NCI-H748 treated with DMSO at 0.1 percent for 48 hours (cell line): ENCODE data around the gene PPP4C.
"Not testable (repeated sequence)": the region's sequence is repeated elsewhere in the genome, so short reads cannot be mapped to it uniquely, and the experiment has no call there.

Source experiments
- DNase-seq: peaks from one replicate; lab custom pipeline; 2025; lab: John Stamatoyannopoulos, UW

PPP4C gene

DNA sequence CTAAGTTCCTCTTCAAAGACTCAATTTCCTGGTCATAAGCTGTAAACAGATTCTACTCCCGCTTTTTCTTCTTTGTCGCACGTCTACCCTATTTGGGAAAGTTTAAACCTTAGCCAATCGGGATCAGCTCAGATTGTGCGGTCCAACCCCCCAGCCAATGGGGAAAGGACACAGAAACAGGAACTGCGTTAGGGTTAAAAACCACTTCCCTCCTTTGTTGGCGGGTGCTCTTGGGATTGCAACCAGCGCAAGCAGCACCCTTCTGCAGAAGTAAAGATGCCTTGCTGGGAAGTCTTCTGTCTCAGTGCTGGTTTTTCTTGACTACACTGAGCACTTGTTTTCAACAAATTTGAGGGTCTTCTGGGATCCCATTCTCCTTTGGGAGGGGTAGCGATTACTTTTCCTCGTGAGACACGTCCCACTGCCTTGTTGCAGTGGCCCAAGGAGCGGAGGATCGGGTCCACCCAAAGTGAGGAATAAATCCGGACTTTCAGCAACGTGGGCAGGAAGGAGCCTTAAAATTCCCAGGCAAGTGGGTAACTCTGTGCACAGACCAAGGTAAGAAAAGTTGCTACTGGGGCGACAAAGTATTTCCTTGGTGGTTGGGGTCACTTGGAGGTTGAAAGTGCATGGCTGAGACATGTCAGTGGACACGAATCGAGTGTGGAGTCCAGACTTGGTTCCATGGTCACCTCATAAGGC is 21.2 kb downstream of the PPP4C start:
- no peak for DNase-seq

GRCh38 chr16:30104090-30104489 is 28.3 kb downstream of the PPP4C start:
- no peak for DNase-seq

DNA sequence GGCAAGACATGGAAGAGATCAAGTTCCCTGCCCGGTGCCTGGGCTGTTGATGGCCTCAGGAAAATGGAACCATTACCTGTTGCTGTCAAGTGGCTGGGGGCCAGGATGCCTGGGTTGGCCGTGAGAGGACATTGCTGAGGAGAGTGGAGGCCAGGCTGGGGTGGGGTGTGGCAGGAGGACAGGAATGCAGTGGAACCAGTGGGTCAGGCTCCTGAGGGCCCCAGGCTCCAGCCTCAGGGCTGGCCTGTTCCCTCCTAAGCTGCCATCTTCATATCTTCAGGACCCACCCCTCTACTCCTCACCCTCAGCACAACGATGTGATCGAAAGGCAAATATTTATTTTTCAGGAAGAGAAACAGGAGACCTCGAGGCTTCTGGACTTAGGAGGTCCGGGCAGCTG is 28.7 kb downstream of the PPP4C start:
- DNase-seq = no peak

GRCh38 chr16:30108059-30108850 is 32.5 kb downstream of the PPP4C start:
- DNase-seq = no peak

- no peak for DNase-seq
Measured at GRCh38 chr16:30110661-30111060, 34.9 kb downstream of the PPP4C start.

- no peak for DNase-seq
Measured at GRCh38 chr16:30112197-30113030, 36.6 kb downstream of the PPP4C start.

- no peak for DNase-seq
Measured at GRCh38 chr16:30113031-30113710, 37.4 kb downstream of the PPP4C start, which contains the start of gene GDPD3. Gene GDPD3 (minus strand): TSS chr16:30113537. CDS start chr16:30113478, 59 bp downstream.

DNA sequence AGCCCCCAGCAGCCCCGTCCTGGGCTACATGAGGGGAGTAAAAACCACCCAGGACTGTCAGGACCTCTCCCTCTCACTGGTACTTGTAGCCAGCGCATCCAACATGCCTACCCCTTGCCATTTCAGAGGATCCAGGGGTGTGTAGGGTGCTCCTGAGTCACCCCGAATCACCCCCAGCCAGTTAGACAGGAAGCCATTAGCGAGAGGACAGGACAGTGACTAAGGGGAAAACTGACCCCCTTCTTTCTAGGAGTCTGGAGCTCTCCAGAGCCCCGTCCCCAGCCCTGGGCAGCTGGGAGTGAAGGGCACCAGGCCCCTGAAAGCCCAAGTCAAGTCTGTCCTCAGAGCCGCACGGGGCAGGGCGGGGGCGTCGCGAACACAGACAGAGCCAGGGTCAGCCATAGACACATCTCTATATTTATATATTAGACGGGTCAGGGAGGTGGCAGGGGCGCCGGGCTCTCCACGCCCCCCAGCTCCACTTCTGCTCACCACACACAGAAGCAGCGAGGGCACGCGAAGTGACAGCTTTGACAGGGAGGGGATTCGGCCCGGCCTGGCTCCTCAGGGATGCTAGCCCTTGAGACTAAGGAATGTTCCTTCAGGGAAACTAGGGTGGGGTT is 38.0 kb downstream of the PPP4C start:
- DNase-seq = no peak

GRCh38 chr16:30114411-30114810 is 38.6 kb downstream of the PPP4C start:
- no peak for DNase-seq

DNA sequence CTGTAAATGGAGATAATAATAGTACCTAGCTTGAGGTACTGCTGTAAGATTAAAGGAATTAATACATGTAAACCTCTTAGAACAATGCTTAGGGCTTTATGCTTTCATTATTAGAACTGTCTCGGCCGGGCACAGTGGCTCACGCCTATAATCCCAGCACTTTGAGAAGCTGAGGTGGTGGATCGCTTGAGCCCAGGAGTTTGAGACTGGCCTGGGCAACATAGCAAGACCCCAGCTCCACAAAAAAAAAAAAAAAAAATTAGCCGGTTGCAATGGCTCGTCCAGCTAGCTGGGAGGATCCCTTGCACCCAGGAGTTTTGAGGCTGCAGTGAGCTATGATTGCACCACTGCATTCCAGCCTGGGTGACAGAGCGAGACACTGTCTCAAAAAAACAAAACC is 39.0 kb downstream of the PPP4C start:
- not testable (repeated sequence) for DNase-seq

- DNase-seq = no peak
Measured at GRCh38 chr16:30115238-30115637, 39.4 kb downstream of the PPP4C start.

DNA sequence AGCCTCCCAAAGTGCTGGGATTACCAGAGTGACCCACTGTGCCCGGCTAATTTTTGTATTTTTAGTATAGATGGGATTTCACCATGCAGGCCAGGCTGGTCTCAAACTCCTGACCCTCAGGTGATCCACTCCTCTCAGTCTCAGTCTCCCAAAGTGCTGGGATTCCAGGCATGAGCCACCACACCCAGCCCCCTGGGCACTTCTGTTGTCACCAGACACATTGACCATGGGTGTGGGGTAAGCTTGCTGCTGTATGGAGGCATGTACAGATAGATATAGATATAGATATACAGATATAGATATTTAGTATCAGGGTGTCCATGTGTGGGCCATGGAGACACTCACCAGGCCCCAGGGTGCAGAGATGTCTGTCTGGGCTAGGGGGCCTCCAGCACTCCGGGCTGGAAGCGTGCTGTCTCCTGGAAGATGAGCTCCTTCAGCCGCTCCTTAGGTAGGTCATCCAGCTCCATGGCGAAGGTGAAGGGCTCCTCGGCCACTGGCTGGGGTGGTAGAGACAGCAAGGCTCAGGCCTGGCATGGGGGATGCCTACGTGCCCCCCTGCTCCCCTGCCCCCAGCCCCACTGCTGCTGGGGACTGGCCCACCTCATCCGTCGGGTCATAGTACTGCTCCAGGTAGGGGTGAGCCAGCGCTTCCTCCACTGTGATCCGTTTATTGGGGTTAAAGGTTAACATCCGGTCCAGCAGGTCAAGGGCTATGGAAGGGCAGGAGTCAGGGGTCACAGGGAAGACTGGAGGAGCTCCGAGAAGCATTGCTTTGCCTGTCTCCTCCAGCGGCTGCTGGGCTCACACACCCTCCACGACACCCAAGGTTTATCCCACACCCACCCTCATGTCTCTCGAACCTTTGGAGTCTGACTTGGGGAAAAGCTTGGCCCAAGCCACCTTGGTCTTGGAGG is 40.8 kb downstream of the PPP4C start:
- DNase-seq = no peak

DNA sequence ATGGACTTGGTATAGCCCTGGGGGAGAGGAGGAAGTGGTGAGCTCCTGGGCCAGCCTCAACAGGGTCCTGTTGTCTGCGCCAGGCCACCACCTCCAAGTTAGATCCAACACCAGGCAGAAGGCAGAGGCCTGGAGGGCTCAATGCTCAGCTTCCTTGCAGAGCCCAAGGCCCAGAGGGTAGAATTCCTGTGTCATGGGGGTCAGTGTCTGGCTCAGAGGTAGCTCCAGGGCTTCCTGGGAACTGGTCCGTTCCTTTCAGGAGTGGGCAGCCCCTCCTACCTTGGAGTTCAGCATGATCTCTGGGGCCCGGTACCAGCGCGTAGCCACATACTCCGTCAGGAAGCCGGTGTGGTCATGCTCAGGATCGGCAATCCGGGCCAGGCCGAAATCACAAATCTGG is 42.0 kb downstream of the PPP4C start:
- no peak for DNase-seq

- DNase-seq = no peak
Measured at GRCh38 chr16:30119428-30119827, 43.6 kb downstream of the PPP4C start.

DNA sequence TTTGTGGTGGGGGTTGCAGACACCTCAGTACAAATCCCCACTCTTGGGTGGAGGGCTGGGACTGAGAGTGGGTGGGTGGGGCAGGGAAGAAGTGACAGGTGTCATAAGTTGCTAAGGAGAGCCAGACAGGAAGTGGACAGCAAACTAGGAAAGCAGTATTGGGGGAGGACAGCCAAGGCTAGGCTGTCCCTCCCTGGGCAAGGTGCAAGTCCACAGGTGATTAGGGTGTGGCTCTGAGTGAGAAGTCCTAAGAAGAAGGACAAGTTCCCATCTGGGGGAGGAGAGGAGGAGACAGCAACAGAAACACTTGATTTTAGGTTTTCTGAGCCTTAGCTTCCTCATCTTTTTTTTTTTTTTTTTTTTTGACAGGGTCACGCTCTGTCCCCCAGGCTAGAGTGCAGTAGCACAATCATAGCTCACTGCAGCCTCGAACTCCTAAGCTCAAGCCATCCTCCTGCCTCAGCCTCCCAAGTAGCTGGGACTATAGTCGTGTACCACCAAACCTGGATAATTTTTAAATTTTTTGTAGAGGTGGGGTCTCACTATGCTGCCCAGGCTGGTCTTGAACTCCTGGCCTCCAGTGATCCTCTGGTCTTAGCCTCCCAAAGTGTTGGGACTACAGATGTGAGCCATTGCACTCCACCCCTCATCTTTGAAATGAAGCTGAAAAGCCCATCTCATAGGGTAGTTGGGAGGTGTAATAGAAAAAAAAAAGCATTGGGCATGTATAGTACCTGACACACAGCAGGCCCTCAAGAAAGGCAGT is 44.7 kb downstream of the PPP4C start:
- no peak for DNase-seq

GRCh38 chr16:30121741-30122571 is 46.2 kb downstream of the PPP4C start:
- DNase-seq = no peak

DNA sequence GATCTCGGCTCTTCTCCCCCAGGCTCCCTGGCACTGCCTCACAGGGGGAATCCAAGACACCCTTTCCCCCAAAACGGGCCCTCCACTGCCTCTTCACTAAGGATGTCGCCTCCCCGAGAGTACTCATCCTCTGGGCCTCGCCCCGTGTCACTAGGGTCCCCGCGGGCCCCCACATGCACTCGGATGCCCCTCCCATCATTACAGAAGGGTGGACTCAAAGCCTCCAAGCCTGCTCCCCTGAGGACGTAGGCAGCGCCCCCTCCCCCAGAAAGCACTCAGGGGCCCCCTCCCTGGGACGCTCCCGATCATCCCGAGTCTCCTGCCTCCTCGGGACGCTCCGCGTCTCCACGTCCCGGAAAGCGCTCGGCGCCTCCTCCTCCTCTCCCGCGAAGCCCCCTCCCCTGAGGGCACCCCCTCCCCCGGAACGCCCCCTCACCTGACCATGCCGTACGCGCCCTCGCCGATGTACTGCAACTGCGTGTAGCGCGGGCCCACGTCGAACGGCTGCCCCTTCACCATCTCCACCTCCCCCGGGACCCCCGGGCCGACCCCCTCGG is 46.9 kb downstream of the PPP4C start:
- no peak for DNase-seq

- DNase-seq = no peak
Measured at GRCh38 chr16:30124985-30125379, 49.2 kb downstream of the PPP4C start.
